OCI-LY1 (cell line): ENCODE measurements around the gene UNC80.

Experiments used
- H2AFZ ChIP-seq: fragments of 200-600 bp; sonication (generic), shearing (Covaris generic); 2 replicates; pipeline ENCODE4 v1.6.0; 2014; ENCODE audit warnings: antibody characterized with exemption, mild to moderate bottlenecking, low read length
- H3F3A ChIP-seq: fragments of 200-600 bp; sonication (generic), shearing (Covaris generic); 2 replicates; pipeline ENCODE4 v1.6.0; 2014; ENCODE audit warnings: mild to moderate bottlenecking, antibody characterized with exemption, low read length, moderate library complexity; ENCODE audit not compliant: insufficient read depth
- H3K27ac ChIP-seq: fragments of 200-600 bp; sonication (generic); 2 replicates; pipeline ENCODE4 v1.5.1; 2014; ENCODE audit warnings: low read length, mixed run types, mild to moderate bottlenecking, low read depth; ENCODE audit not compliant: poor library complexity, severe bottlenecking
- H3K27me3 ChIP-seq: fragments of 200-600 bp; sonication (generic); 2 replicates; pipeline ENCODE4 v1.6.0; 2014; ENCODE audit warnings: antibody characterized with exemption, mild to moderate bottlenecking, low read length, moderate library complexity; ENCODE audit not compliant: insufficient read depth
- H3K36me3 ChIP-seq: fragments of 200-600 bp; sonication (generic); 2 replicates; pipeline ENCODE4 v1.6.1; 2014; ENCODE audit warnings: mild to moderate bottlenecking, antibody characterized with exemption, low read length, moderate library complexity, mixed read lengths; ENCODE audit not compliant: insufficient read depth
- H3K4me1 ChIP-seq: fragments of 200-600 bp; sonication (generic); 2 replicates; pipeline ENCODE4 v1.5.1; 2014; ENCODE audit warnings: mild to moderate bottlenecking, low read length, moderate library complexity; ENCODE audit not compliant: insufficient read depth, severe bottlenecking
- H3K4me2 ChIP-seq: fragments of 200-600 bp; sonication (generic), shearing (Covaris generic); 2 replicates; pipeline ENCODE4 v1.6.1; 2014; ENCODE audit warnings: low read length
- H3K4me3 ChIP-seq: fragments of 200-600 bp; sonication (generic); 2 replicates; pipeline ENCODE4 v1.5.1; 2014; ENCODE audit warnings: low read length, low read depth, mild to moderate bottlenecking, mixed read lengths; ENCODE audit not compliant: poor library complexity, severe bottlenecking
- H3K79me2 ChIP-seq: fragments of 200-600 bp; shearing (Covaris generic); 2 replicates; pipeline ENCODE4 v1.6.1; 2016; ENCODE audit warnings: mixed run types, low read length, mixed read lengths; ENCODE audit not compliant: insufficient read depth
- H3K9ac ChIP-seq: fragments of 200-600 bp; sonication (generic), shearing (Covaris generic); 2 replicates; pipeline ENCODE4 v1.6.1; 2014; ENCODE audit warnings: mild to moderate bottlenecking, low read length, mixed read lengths
- H3K9me2 ChIP-seq: fragments of 200-600 bp; sonication (generic), shearing (Covaris generic); 2 replicates; pipeline ENCODE4 v1.6.1; 2014; ENCODE audit warnings: low read depth, mild to moderate bottlenecking, low read length, mixed read lengths
- H3K9me3 ChIP-seq: fragments of 200-600 bp; shearing (Covaris generic); 2 replicates; pipeline ENCODE4 v1.6.1; 2014; ENCODE audit warnings: low read length, mixed read lengths
- H4K20me1 ChIP-seq: fragments of 200-600 bp; sonication (generic), shearing (Covaris generic); 2 replicates; pipeline ENCODE4 v1.6.0; 2016; ENCODE audit warnings: mild to moderate bottlenecking, low read length; ENCODE audit not compliant: insufficient read depth
- CTCF ChIP-seq: fragments of 200-600 bp; sonication (generic), shearing (Covaris generic); IDR thresholded peaks from 2 replicates; pipeline ENCODE4 v1.5.1; 2017; ENCODE audit warnings: mild to moderate bottlenecking, antibody characterized with exemption, low read length, moderate library complexity, mixed read lengths
- EZH2 ChIP-seq: fragments of 200-600 bp; sonication (generic), shearing (Covaris generic); IDR thresholded peaks from 2 replicates; pipeline ENCODE4 v1.8.0; 2017; ENCODE audit warnings: borderline replicate concordance, mixed run types, mild to moderate bottlenecking, antibody characterized with exemption, low read length, moderate library complexity, mixed read lengths

UNC80 gene

GRCh38 chr2:210035679-210036078 is 264.0 kb downstream of the UNC80 start:
- Histone ChIP-seq H3K9me3 (no peaks in the 10 kb centered on the region), H3K4me3 (no peak overlapping the region), H2AFZ (no peak overlapping the region), H3K9ac (no peak overlapping the region), H3K79me2 (no peaks in the 10 kb centered on the region), H4K20me1 (no peaks in the 10 kb centered on the region), H3K36me3 (peaks cover 6% of the 10 kb centered on the region; the same call in 1 of the 2 replicates), H3K4me2 (no peak overlapping the region), H3K27me3 (no peaks in the 10 kb centered on the region), H3F3A (no peaks in the 10 kb centered on the region), H3K27ac (no peak overlapping the region), H3K4me1 (no peaks in the 10 kb centered on the region), H3K9me2 (no peaks in the 10 kb centered on the region)
- TF ChIP-seq CTCF (no peak), EZH2 (no peak)

GRCh38 chr2:210038078-210038477 is 266.4 kb downstream of the UNC80 start:
- no peaks in the 10 kb centered on the region for H4K20me1 ChIP-seq
- H3F3A ChIP-seq: no peaks in the 10 kb centered on the region
- H3K9ac ChIP-seq: no peak overlapping the region
- no peaks in the 10 kb centered on the region for H3K79me2 ChIP-seq
- H2AFZ ChIP-seq: no peak overlapping the region
- no peak overlapping the region for H3K4me2 ChIP-seq
- no peak for TF ChIP-seq EZH2
- no peak for TF ChIP-seq CTCF
- no peaks in the 10 kb centered on the region for H3K4me1 ChIP-seq
- peaks cover 6% of the 10 kb centered on the region; the same call in 1 of the 2 replicates for H3K36me3 ChIP-seq
- no peaks in the 10 kb centered on the region for H3K27me3 ChIP-seq
- H3K9me2 ChIP-seq: no peaks in the 10 kb centered on the region
- no peak overlapping the region for H3K27ac ChIP-seq
- H3K9me3 ChIP-seq: no peaks in the 10 kb centered on the region
- no peak overlapping the region for H3K4me3 ChIP-seq

- no peak overlapping the region for H3K9ac ChIP-seq
- H3K4me1 ChIP-seq: no peaks in the 10 kb centered on the region
- peaks cover 3% of the 10 kb centered on the region; the same call in 1 of the 2 replicates for H3K36me3 ChIP-seq
- H4K20me1 ChIP-seq: no peaks in the 10 kb centered on the region
- H2AFZ ChIP-seq: no peak overlapping the region
- no peak overlapping the region for H3K27ac ChIP-seq
- H3F3A ChIP-seq: no peaks in the 10 kb centered on the region
- H3K4me2 ChIP-seq: no peak overlapping the region
- H3K27me3 ChIP-seq: no peaks in the 10 kb centered on the region
- H3K4me3 ChIP-seq: no peak overlapping the region
- peaks cover 5% of the 10 kb centered on the region; the same call in 1 of the 2 replicates for H3K9me3 ChIP-seq
- TF ChIP-seq CTCF (no peak), EZH2 (no peak)
- 0 out of 2 replicates have a peak, but pooled peaks cover 3% of the 10 kb centered on the region for H3K79me2 ChIP-seq
- H3K9me2 ChIP-seq: no peaks in the 10 kb centered on the region
Observed at GRCh38 chr2:210046851-210047500, 275.3 kb downstream of the UNC80 start.
